Aorta (tissue), 5 donors: Measurements from ENCODE around the gene THRA. TPM values are rescaled to one million over a fixed set of nuclear protein-coding genes. Genes with fewer than 3 reads are reported as not detected.

Experiments used
- ATAC-seq: fragments of 200-7000 bp; cut with Tn5 transposase; one replicate; pipeline ENCODE4 v1.9.1; 2022; ENCODE audit warnings: moderate library complexity; ENCODE audit not compliant: low FRiP score
- DNase-seq, 2 donors: peaks; one replicate each; pipeline ENCODE4 v3.0.0-alpha.2; 2020
- H3K27ac ChIP-seq, 2 donors: one replicate each; pipeline ENCODE4 v1.5.1; 2013; ENCODE audit warnings: low read length in 2 of 2, mild to moderate bottlenecking in 2 of 2, moderate library complexity in 2 of 2, control low read depth in 1 of 2, inconsistent platforms in 1 of 2, low read depth in 1 of 2
- H3K27me3 ChIP-seq, 2 donors: one replicate each; pipeline ENCODE4 v1.6.1; 2013; ENCODE audit warnings: control low read depth in 1 of 2, low read length in 1 of 2, mild to moderate bottlenecking in 1 of 2, moderate library complexity in 1 of 2; ENCODE audit not compliant: insufficient read depth in 2 of 2, control insufficient read depth in 1 of 2
- H3K36me3 ChIP-seq, 2 donors: one replicate each; pipeline ENCODE4 v1.6.1; 2013; ENCODE audit warnings: control low read depth in 1 of 2, low read length in 1 of 2, mild to moderate bottlenecking in 1 of 2; ENCODE audit not compliant: insufficient read depth in 2 of 2, control insufficient read depth in 1 of 2
- H3K4me1 ChIP-seq, 2 donors: one replicate each; pipeline ENCODE4 v1.6.1; 2013; ENCODE audit warnings: low read length in 2 of 2, control low read depth in 1 of 2, mild to moderate bottlenecking in 1 of 2, moderate library complexity in 1 of 2; ENCODE audit not compliant: insufficient read depth in 2 of 2, control insufficient read depth in 1 of 2
- H3K4me3 ChIP-seq, 2 donors: one replicate each; pipeline ENCODE4 v1.5.1; 2013; ENCODE audit warnings: low read length in 2 of 2, control low read depth in 1 of 2, mild to moderate bottlenecking in 1 of 2
- H3K9me3 ChIP-seq: one replicate; pipeline ENCODE4 v1.6.1; 2013; ENCODE audit warnings: mild to moderate bottlenecking, low read length; ENCODE audit not compliant: control insufficient read depth
- WGBS, 2 donors: extraction: QIAGEN DNeasy Blood & Tissue Kit; methylation state at CpG; one replicate each; pipeline ENCODE4 v1.1.7; 2013; 5-methylcytosine and 5-hydroxymethylcytosine counted together
- intact Hi-C, 2 donors: fragments of 100-400 bp; cut with DNase I; formaldehyde crosslinking; loops; one replicate each; pipeline versions ENCODE4 v1.14.2 to v1.15.0; 2022
- polyA plus RNA-seq, 2 donors: library from polyadenylated mRNA; stranded (reverse); fragments of 200-250 nt; gene quantifications; one replicate each; pipeline ENCODE4 v1.2.3, GENCODE V29; 2013
- total RNA-seq, 2 donors: library from RNA; stranded (reverse); fragmentation: NEBNext Ultra II Directional; extraction: Animal tissue kit (Norgen Biotek cat#: 25700); gene quantifications; one replicate each; pipeline ENCODE4 v1.2.1, GENCODE V29; 2021
- donor health status: healthy with polysubstance abuse.
- donor health status: Bipolar disorder and iron deficiency.
- donor health status: DM: no; HTN: no; CAD: no.
- donor health status: DM: no; HTN: no; CAD: no.
- donor health status: DM: yes; HTN: yes; CAD: no.

THRA gene
- total and polyA plus RNA-seq, 4 donors, result 38.9 to 62.3 (median 52.9) TPM

DNA sequence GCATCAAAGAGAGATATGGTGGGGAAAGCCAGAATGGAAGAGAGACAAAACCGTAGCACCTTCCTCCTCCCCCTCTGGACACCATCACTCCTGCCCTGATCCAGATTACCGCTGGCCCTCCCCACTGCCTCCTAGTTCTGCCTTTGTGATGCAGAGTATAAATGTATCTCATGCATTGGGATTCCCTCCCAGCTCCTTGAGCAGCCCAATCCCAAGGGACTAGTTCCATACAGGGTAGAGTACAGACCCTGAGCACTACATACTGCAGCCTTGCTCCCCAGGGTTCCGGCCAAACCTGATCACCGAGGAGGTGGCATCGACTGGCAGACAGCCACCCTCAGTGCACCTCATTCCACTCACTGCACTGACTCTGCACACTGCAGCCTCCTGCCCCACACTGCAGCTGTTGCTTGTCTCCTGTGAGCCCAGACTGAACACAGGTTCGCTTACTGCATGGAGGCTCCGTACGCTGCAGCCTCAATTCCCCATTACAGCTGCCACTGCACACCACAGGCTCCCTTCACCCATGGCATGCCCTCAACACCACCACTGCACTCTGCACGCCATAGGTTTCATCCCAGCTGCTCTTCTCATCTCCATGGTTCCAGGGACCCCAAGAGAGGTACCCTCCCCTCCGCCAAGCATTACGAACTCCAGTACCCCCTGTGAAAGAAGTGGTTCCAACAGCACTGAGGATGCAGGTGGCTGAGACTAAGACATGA is 1.7 kb upstream of the THRA start:
- 78% methylated on average over 11 of the region's 11 CpGs for WGBS, 2 donors
- ATAC-seq, result no peak
- Histone ChIP-seq H3K4me1 (peaks cover 0 to 1% of the 10 kb centered on the region in 2 donors), H3K4me3 (no peak overlapping the region), H3K36me3 (no peaks in the 10 kb centered on the region), H3K27ac (no peak overlapping the region), H3K27me3 (no peaks in the 10 kb centered on the region), H3K9me3 (no peaks in the 10 kb centered on the region)
- peak in 1 of 2 donors; percentile 60 for DNase-seq
- intact Hi-C loops, result no loop called here

DNA sequence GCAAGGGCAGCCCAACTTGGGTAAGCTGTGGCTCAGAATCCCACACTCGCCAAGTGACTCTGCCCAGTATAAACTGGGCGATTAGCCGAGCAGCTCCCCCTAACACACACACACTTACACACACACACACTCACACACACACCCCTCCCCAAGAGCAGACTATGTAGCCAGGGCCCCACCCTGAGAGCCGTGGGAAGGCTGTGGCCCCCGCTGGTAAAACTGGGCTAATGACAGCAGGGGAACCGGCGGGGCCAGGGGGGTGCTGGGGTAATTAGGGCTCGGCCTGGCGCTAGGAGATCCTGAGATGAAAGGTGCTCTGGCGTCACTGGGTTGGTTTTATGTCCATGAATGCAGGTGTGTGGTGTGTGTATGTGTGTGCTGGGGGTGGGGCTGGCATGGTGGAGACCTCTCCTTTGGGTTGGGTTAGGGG is 1.1 kb upstream of the THRA start:
- no peak overlapping the region for H3K27ac ChIP-seq
- WGBS, 2 donors, result 72 to 73% methylated on average over 10 of the region's 10 CpGs
- no peaks in the 10 kb centered on the region for H3K36me3 ChIP-seq
- ATAC-seq (no peak), DNase-seq (peak in 1 of 2 donors; percentile 72)
- intact Hi-C loops, result loop anchor here in 1 of 2 donors (2.0 kb wide), 1 partner anchor 25 kb away; no protein-coding TSS in a partner anchor
- H3K27me3 ChIP-seq, result no peaks in the 10 kb centered on the region
- H3K4me1 ChIP-seq, result peaks cover 0 to 1% of the 10 kb centered on the region in 2 donors
- no peaks in the 10 kb centered on the region for H3K9me3 ChIP-seq
- no peak overlapping the region for H3K4me3 ChIP-seq

GRCh38 chr17:40063187-40063771 is 514 bp downstream of the THRA start:
- DNase-seq (peak; percentile 77 to 83), ATAC-seq (peak; percentile 30)
- Histone ChIP-seq H3K27ac (peak overlapping the region in 1 of 2 donors; percentile 57), H3K27me3 (no peaks in the 10 kb centered on the region), H3K4me3 (peak overlapping the region; percentile 89 to 98), H3K9me3 (no peaks in the 10 kb centered on the region), H3K36me3 (no peaks in the 10 kb centered on the region), H3K4me1 (peaks cover 0 to 1% of the 10 kb centered on the region in 2 donors)
- intact Hi-C loops, result loop anchor here (1.0 to 2.0 kb wide), 2 partner anchors 13 to 24 kb away; no protein-coding TSS in a partner anchor
- 1% methylated on average over 42 of the region's 42 CpGs for WGBS, 2 donors

GRCh38 chr17:40063901-40064531 is 1.3 kb downstream of the THRA start:
- peak overlapping the region in 1 of 2 donors; percentile 57 for H3K27ac ChIP-seq
- H3K9me3 ChIP-seq, result no peaks in the 10 kb centered on the region
- intact Hi-C loops, result loop anchor here (1.0 to 2.0 kb wide), 2 partner anchors 12 to 23 kb away; no protein-coding TSS in a partner anchor
- H3K36me3 ChIP-seq, result no peaks in the 10 kb centered on the region
- DNase-seq (peak in 1 of 2 donors; percentile 67), ATAC-seq (no peak)
- no peaks in the 10 kb centered on the region for H3K27me3 ChIP-seq
- peak overlapping the region; percentile 89 to 98 for H3K4me3 ChIP-seq
- peaks cover 0 to 1% of the 10 kb centered on the region in 2 donors for H3K4me1 ChIP-seq
- 1 to 3% methylated on average over 10 of the region's 10 CpGs for WGBS, 2 donors

GRCh38 chr17:40064971-40065768 is 2.4 kb downstream of the THRA start:
- 1 to 4% methylated on average over 9 to 10 of the region's 10 CpGs for WGBS, 2 donors
- no peaks in the 10 kb centered on the region for H3K9me3 ChIP-seq
- intact Hi-C loops, result loop anchor here in 1 of 2 donors (5.0 kb wide), 1 partner anchor 47 kb away; no protein-coding TSS in a partner anchor
- no peaks in the 10 kb centered on the region for H3K27me3 ChIP-seq
- H3K27ac ChIP-seq, result peak overlapping the region; percentile 29 to 78
- ATAC-seq (no peak), DNase-seq (peak; percentile 63 to 80)
- no peaks in the 10 kb centered on the region for H3K36me3 ChIP-seq
- H3K4me1 ChIP-seq, result peaks cover 1 to 7% of the 10 kb centered on the region in 2 donors
- H3K4me3 ChIP-seq, result peak overlapping the region in 1 of 2 donors; percentile 14

GRCh38 chr17:40065769-40066510 is 3.2 kb downstream of the THRA start:
- WGBS, 2 donors, result 43 to 46% methylated on average over 11 of the region's 11 CpGs
- DNase-seq, result peak in 1 of 2 donors; percentile 76
- Histone ChIP-seq H3K4me1 (peaks cover 1 to 7% of the 10 kb centered on the region in 2 donors), H3K9me3 (no peaks in the 10 kb centered on the region), H3K4me3 (no peak overlapping the region), H3K27ac (peak overlapping the region in 1 of 2 donors; percentile 68), H3K27me3 (no peaks in the 10 kb centered on the region), H3K36me3 (no peaks in the 10 kb centered on the region)
- ATAC-seq, result no peak
- intact Hi-C loops, result loop anchor here in 1 of 2 donors (5.0 kb wide), 1 partner anchor 46 kb away; no protein-coding TSS in a partner anchor

DNA sequence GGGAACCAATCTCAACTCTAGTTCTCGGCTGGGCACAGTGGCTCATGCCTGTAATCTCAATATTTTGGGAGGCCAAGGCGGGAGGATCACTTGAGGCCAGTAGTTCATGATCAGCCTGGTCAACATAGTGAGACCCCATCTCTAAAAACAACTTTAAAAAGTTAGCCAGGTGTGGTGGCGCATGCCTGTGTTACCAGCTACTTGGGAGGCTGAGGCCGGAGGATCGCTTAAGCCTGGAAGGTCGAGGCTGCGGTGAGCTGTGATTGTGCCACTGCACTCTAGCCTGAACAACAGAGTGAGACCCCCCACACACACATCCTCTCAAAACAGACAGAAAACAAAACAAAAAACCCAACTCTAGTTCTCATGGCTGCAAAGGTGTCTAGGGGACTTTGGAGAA is 4.9 kb downstream of the THRA start:
- Histone ChIP-seq H3K9me3 (no peaks in the 10 kb centered on the region), H3K4me1 (peaks cover 1 to 7% of the 10 kb centered on the region in 2 donors), H3K27ac (peak overlapping the region in 1 of 2 donors; percentile 78), H3K4me3 (no peak overlapping the region), H3K36me3 (no peaks in the 10 kb centered on the region), H3K27me3 (no peaks in the 10 kb centered on the region)
- intact Hi-C loops, result loop anchor here in 1 of 2 donors (5.0 kb wide), 1 partner anchor 45 kb away; no protein-coding TSS in a partner anchor
- no peak for ATAC-seq
- no peak for DNase-seq
- 94% methylated on average over 7 of the region's 7 CpGs for WGBS, 2 donors
